ENCODE data around the gene AMBRA1.

Gene AMBRA1

GRCh38 chr11:46471943-46472661, 121.7 kb downstream of the AMBRA1 start:
- no peaks in the 10 kb centered on the region for H3K9me3 ChIP-seq (ENCODE audit: insufficient read depth, low read length)
- TF ChIP-seq CTCF (IDR thresholded peaks at IDR 0.05; ENCODE audit: insufficient read depth, low read length, poor library complexity, severe bottlenecking): no peak
- no peak for TF ChIP-seq EZH2phosphoT487 (conservative IDR thresholded peaks at IDR 0.05; ENCODE audit: low read length)
- no peaks in the 10 kb centered on the region; the same call in 1 of the 2 replicates for H3F3A ChIP-seq (ENCODE audit: insufficient read depth)
- H3K4me3 ChIP-seq (ENCODE audit: insufficient read depth, low read length, poor library complexity, severe bottlenecking): no peak overlapping the region
- H3K4me2 ChIP-seq (ENCODE audit: low read depth, low read length, poor library complexity, severe bottlenecking): no peak overlapping the region
- no peak overlapping the region for H3K27ac ChIP-seq (ENCODE audit: low read depth, low read length)
- no peak overlapping the region for H2AFZ ChIP-seq (ENCODE audit: low read depth, low read length, severe bottlenecking)
- no peaks in the 10 kb centered on the region for H3K36me3 ChIP-seq (ENCODE audit: low read length)
- H3K9ac ChIP-seq (ENCODE audit: low read length): no peak overlapping the region
- H3K79me2 ChIP-seq (ENCODE audit: insufficient read depth, low read length): no peaks in the 10 kb centered on the region
- no peaks in the 10 kb centered on the region for H3K27me3 ChIP-seq (ENCODE audit: low read length)
- H4K20me1 ChIP-seq (ENCODE audit: low read depth, low read length): no peaks in the 10 kb centered on the region
- H3K9me2 ChIP-seq (replicated peaks; ENCODE audit: insufficient read depth, low read length): no peaks in the 10 kb centered on the region

- H3K9me2 ChIP-seq (replicated peaks; ENCODE audit: insufficient read depth, low read length): no peaks in the 10 kb centered on the region
- H3K27ac ChIP-seq (ENCODE audit: low read depth, low read length): no peak overlapping the region
- H3K4me2 ChIP-seq (ENCODE audit: low read depth, low read length, poor library complexity, severe bottlenecking): no peak overlapping the region
- no peak for TF ChIP-seq CTCF (IDR thresholded peaks at IDR 0.05; ENCODE audit: insufficient read depth, low read length, poor library complexity, severe bottlenecking)
- no peak for TF ChIP-seq EZH2phosphoT487 (conservative IDR thresholded peaks at IDR 0.05; ENCODE audit: low read length)
- no peak overlapping the region for H2AFZ ChIP-seq (ENCODE audit: low read depth, low read length, severe bottlenecking)
- H3K36me3 ChIP-seq (ENCODE audit: low read length): no peaks in the 10 kb centered on the region
- no peaks in the 10 kb centered on the region for H4K20me1 ChIP-seq (ENCODE audit: low read depth, low read length)
- H3K9ac ChIP-seq (ENCODE audit: low read length): no peak overlapping the region
- no peaks in the 10 kb centered on the region for H3K27me3 ChIP-seq (ENCODE audit: low read length)
- H3K9me3 ChIP-seq (ENCODE audit: insufficient read depth, low read length): no peaks in the 10 kb centered on the region
- H3K79me2 ChIP-seq (ENCODE audit: insufficient read depth, low read length): no peaks in the 10 kb centered on the region
- H3F3A ChIP-seq (ENCODE audit: insufficient read depth): no peaks in the 10 kb centered on the region; the same call in 1 of the 2 replicates
- no peak overlapping the region for H3K4me3 ChIP-seq (ENCODE audit: insufficient read depth, low read length, poor library complexity, severe bottlenecking)
Measured at GRCh38 chr11:46469926-46470325, 123.9 kb downstream of the AMBRA1 start.

- H3K27ac ChIP-seq (ENCODE audit: low read depth, low read length): no peak overlapping the region
- H4K20me1 ChIP-seq (ENCODE audit: low read depth, low read length): no peaks in the 10 kb centered on the region
- no peaks in the 10 kb centered on the region for H3K9me2 ChIP-seq (replicated peaks; ENCODE audit: insufficient read depth, low read length)
- H3K79me2 ChIP-seq (ENCODE audit: insufficient read depth, low read length): peaks cover 3% of the 10 kb centered on the region; the same call in 1 of the 2 replicates
- TF ChIP-seq EZH2phosphoT487 (conservative IDR thresholded peaks at IDR 0.05; ENCODE audit: low read length) (no peak), CTCF (IDR thresholded peaks at IDR 0.05; ENCODE audit: insufficient read depth, low read length, poor library complexity, severe bottlenecking) (no peak)
- no peak overlapping the region for H3K9ac ChIP-seq (ENCODE audit: low read length)
- no peak overlapping the region for H3K4me3 ChIP-seq (ENCODE audit: insufficient read depth, low read length, poor library complexity, severe bottlenecking)
- H3K27me3 ChIP-seq (ENCODE audit: low read length): no peaks in the 10 kb centered on the region
- no peak overlapping the region for H3K4me2 ChIP-seq (ENCODE audit: low read depth, low read length, poor library complexity, severe bottlenecking)
- H3K36me3 ChIP-seq (ENCODE audit: low read length): no peaks in the 10 kb centered on the region
- H3K9me3 ChIP-seq (ENCODE audit: insufficient read depth, low read length): no peaks in the 10 kb centered on the region
- no peaks in the 10 kb centered on the region; the same call in 1 of the 2 replicates for H3F3A ChIP-seq (ENCODE audit: insufficient read depth)
- H2AFZ ChIP-seq (ENCODE audit: low read depth, low read length, severe bottlenecking): no peak overlapping the region
Measured at GRCh38 chr11:46465683-46466082, 128.1 kb downstream of the AMBRA1 start.
